Heart left ventricle (tissue), 16 donors: ENCODE data around the gene MPRIP. TPM values are rescaled to one million over a fixed set of nuclear protein-coding genes. Genes with fewer than 3 reads are reported as not detected.

Experiments used
- ATAC-seq, 4 donors: fragments of 200-7000 bp; cut with Tn5 transposase; one replicate each; pipeline ENCODE4 v1.9.1; 2020 to 2022; ENCODE audit warnings: moderate library complexity in 4 of 4, mild to moderate bottlenecking in 3 of 4, moderate number of reproducible peaks in 1 of 4
- DNase-seq, 5 donors: peaks; one replicate each; pipeline ENCODE4 v3.0.0-alpha.2; 2020
- H3K27ac ChIP-seq, 12 donors: fragments of 200-600 bp; sonication (generic) in 4 of 12; one replicate each; pipeline versions ENCODE4 v1.5.0 to v1.8.0; 2016 to 2022; ENCODE audit warnings: mild to moderate bottlenecking in 2 of 12
- H3K27me3 ChIP-seq, 9 donors: fragments of 200-600 bp; sonication (generic) in 2 of 9; one replicate each; pipeline versions ENCODE4 v1.5.1 to v1.8.0; 2016 to 2022; ENCODE audit warnings: mild to moderate bottlenecking in 3 of 9
- H3K36me3 ChIP-seq, 9 donors: fragments of 200-600 bp; sonication (generic) in 2 of 9; one replicate each; pipeline versions ENCODE4 v1.5.0 to v1.8.0; 2018 to 2022; ENCODE audit warnings: mild to moderate bottlenecking in 2 of 9
- H3K4me1 ChIP-seq, 12 donors: fragments of 200-600 bp; sonication (generic) in 4 of 12; one replicate each; pipeline versions ENCODE4 v1.5.0 to v1.8.0; 2016 to 2022; ENCODE audit warnings: mild to moderate bottlenecking in 3 of 12
- H3K4me3 ChIP-seq, 12 donors: fragments of 200-600 bp; sonication (generic) in 4 of 12; one replicate each; pipeline versions ENCODE4 v1.5.0 to v1.8.0; 2017 to 2022; ENCODE audit warnings: mild to moderate bottlenecking in 9 of 12, moderate library complexity in 4 of 12
- H3K9me3 ChIP-seq, 12 donors: fragments of 200-600 bp; sonication (generic) in 4 of 12; one replicate each; pipeline versions ENCODE4 v1.5.0 to v1.8.0; 2016 to 2022; ENCODE audit warnings: mild to moderate bottlenecking in 1 of 12
- POLR2A ChIP-seq, 2 donors: fragments of 450-650 bp; IDR thresholded peaks; one replicate each; pipeline ENCODE4 v1.6.1; 2017; ENCODE audit warnings: antibody characterized with exemption in 2 of 2, mild to moderate bottlenecking in 2 of 2, moderate library complexity in 2 of 2
- WGBS, 4 donors: extraction: QIAGEN DNeasy Blood & Tissue Kit in 2 of 4; methylation state at CpG; one replicate each; pipeline versions ENCODE4 v1.1.5 to v1.1.7; 2013 to 2018; 5-methylcytosine and 5-hydroxymethylcytosine counted together
- intact Hi-C, 10 donors: fragments of 100-400 bp; cut with DNase I; formaldehyde crosslinking; loops; one replicate each; pipeline versions ENCODE4 v1.11.1 to v1.14.2; 2022
- polyA plus RNA-seq, 2 donors: library from polyadenylated mRNA; stranded (reverse); fragments of 200-250 nt; gene quantifications; one replicate each; pipeline ENCODE4 v1.2.3, GENCODE V29; 2013
- total RNA-seq, 9 donors: library from RNA; depleted of rRNA in 2 of 9; stranded (reverse); fragments of >200 nt in 2 of 9; fragmentation: NEBNext Ultra II Directional in 3 of 9; extraction: Animal tissue kit (Norgen Biotek cat#: 25700) in 3 of 9; gene quantifications; one replicate each; pipeline versions ENCODE4 v1.1.0 to v1.2.4, GENCODE V29; 2016 to 2023
- TF ChIP-seq, protein P1 (sequence below), 12 donors: fragments of 200-600 bp; sonication (generic) in 4 of 12; IDR thresholded peaks; one replicate each; pipeline versions ENCODE4 v1.5.0 to v1.8.0; 2018 to 2022; ENCODE audit warnings: antibody characterized with exemption in 12 of 12, mild to moderate bottlenecking in 5 of 12
- donor health status: ischemic (EF 13 %, LVEDD 7.1; RV severe dilation, severe dysfunction).
- donor health status: healthy with polysubstance abuse.
- donor health status: DM: no; HTN: yes; CAD: no.
- donor health status: DM: no; HTN: no; CAD: no.
- donor health status: ischemic (EF 25% LVEDD 6.9; RV normal size, moderate dysfunction).
- donor health status: ischemic (EF 25% LVEDD 5.7; RV mildly dilated, moderate dysfunction).
- donor health status: healthy.
- donor health status: DM: yes; HTN: yes; CAD: no.
- donor health status: ischemic (EF 35%, LVEDD 5.7; RV mildly dilated, moderate dysfunction).
- donor health status: nonischemic (EF 11% LVEDD 7.7; RV severe dilation, severe dysfunction).
- donor health status: DM: yes; HTN: yes; CAD: no.
- donor health status: PGD.
- donor health status: ischemic (EF 29% LVEDD 5.4; RV normal size, mild dysfunction).
- donor health status: nonischemic (EF 23%, LVEDD 6.1; RV moderate dilation, normal function).

MPRIP gene
- total and polyA plus RNA-seq, 11 donors: 131 to 686 (median 343) TPM

- peak in 2 of 5 donors; percentile 23 to 27 for DNase-seq
- Histone ChIP-seq H3K9me3 (no peaks in the 10 kb centered on the region), H3K36me3 (peaks cover 0 to 29% (median 0%) of the 10 kb centered on the region in 9 donors), H3K4me1 (peaks cover 25 to 100% (median 91%) of the 10 kb centered on the region in 12 donors), H3K4me3 (no peak overlapping the region), H3K27me3 (no peaks in the 10 kb centered on the region), H3K27ac (peak overlapping the region in 11 of 12 donors; percentile 22 to 87 (median 81))
- no peak for TF ChIP-seq POLR2A (IDR thresholded peaks at IDR 0.05)
- TF ChIP-seq, protein P1, sequence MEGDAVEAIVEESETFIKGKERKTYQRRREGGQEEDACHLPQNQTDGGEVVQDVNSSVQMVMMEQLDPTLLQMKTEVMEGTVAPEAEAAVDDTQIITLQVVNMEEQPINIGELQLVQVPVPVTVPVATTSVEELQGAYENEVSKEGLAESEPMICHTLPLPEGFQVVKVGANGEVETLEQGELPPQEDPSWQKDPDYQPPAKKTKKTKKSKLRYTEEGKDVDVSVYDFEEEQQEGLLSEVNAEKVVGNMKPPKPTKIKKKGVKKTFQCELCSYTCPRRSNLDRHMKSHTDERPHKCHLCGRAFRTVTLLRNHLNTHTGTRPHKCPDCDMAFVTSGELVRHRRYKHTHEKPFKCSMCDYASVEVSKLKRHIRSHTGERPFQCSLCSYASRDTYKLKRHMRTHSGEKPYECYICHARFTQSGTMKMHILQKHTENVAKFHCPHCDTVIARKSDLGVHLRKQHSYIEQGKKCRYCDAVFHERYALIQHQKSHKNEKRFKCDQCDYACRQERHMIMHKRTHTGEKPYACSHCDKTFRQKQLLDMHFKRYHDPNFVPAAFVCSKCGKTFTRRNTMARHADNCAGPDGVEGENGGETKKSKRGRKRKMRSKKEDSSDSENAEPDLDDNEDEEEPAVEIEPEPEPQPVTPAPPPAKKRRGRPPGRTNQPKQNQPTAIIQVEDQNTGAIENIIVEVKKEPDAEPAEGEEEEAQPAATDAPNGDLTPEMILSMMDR (IDR thresholded peaks at IDR 0.05): no peak
- peak in 1 of 4 donors; percentile 14 for ATAC-seq
- intact Hi-C loops: loop anchor here in 1 of 10 donors (10.0 kb wide), 1 partner anchor 59 kb away; no protein-coding TSS in a partner anchor
- 32 to 48% (median 46%) methylated on average over 8 of the region's 8 CpGs for WGBS, 4 donors
Measured at GRCh38 chr17:17056156-17056539, 13.9 kb downstream of the MPRIP start.

- 75 to 85% (median 81%) methylated on average over 9 of the region's 9 CpGs for WGBS, 4 donors
- DNase-seq (peak in 4 of 5 donors; percentile 18 to 48 (median 26)), ATAC-seq (no peak)
- intact Hi-C loops: loop anchor here in 1 of 10 donors (10.0 kb wide), 1 partner anchor 58 kb away; no protein-coding TSS in a partner anchor
- Histone ChIP-seq H3K36me3 (peaks cover 0 to 29% (median 0%) of the 10 kb centered on the region in 9 donors), H3K4me1 (peaks cover 16 to 100% (median 91%) of the 10 kb centered on the region in 12 donors), H3K4me3 (no peak overlapping the region), H3K27ac (peak overlapping the region in 6 of 12 donors; percentile 13 to 87 (median 78)), H3K9me3 (no peaks in the 10 kb centered on the region), H3K27me3 (no peaks in the 10 kb centered on the region)
- TF ChIP-seq POLR2A (IDR thresholded peaks at IDR 0.05): no peak
- TF ChIP-seq, protein P1 (IDR thresholded peaks at IDR 0.05): no peak
Measured at GRCh38 chr17:17057057-17057551, 14.8 kb downstream of the MPRIP start.

DNA sequence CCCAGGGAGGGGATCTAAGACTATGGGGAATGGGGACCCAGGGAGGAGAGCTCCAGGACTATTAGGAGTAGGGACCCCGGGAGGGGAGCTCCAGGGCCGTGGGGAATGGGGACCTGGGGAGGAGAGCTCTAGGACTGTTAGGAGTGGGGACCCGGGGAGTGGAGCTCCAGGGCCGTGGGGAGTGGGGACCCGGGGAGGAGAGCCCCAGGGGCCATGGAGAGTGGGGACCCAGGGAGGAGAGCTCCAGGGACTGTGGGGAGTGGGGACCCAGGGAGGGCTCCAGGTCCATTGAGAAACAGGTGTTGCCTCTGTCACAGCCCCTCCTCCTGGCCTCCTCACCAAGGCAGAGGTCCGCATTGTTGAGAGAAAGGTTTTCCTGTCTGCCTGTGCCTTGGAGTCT lies 16.0 kb downstream of the MPRIP start:
- WGBS, 4 donors: 75 to 84% (median 79%) methylated on average over 6 of the region's 6 CpGs
- TF ChIP-seq, protein P1 (IDR thresholded peaks at IDR 0.05): no peak
- no peak for TF ChIP-seq POLR2A (IDR thresholded peaks at IDR 0.05)
- peak in 1 of 5 donors; percentile 12 for DNase-seq
- Histone ChIP-seq H3K36me3 (peaks cover 0 to 29% (median 0%) of the 10 kb centered on the region in 9 donors), H3K4me1 (peaks cover 5 to 100% (median 90%) of the 10 kb centered on the region in 12 donors), H3K9me3 (no peaks in the 10 kb centered on the region), H3K27ac (peak overlapping the region in 3 of 12 donors; percentile 7 to 86 (median 23)), H3K4me3 (no peak overlapping the region), H3K27me3 (no peaks in the 10 kb centered on the region)
- peak in 1 of 4 donors; percentile 4 for ATAC-seq
- intact Hi-C loops: loop anchor here in 1 of 10 donors (10.0 kb wide), 1 partner anchor 56 kb away; no protein-coding TSS in a partner anchor

DNA sequence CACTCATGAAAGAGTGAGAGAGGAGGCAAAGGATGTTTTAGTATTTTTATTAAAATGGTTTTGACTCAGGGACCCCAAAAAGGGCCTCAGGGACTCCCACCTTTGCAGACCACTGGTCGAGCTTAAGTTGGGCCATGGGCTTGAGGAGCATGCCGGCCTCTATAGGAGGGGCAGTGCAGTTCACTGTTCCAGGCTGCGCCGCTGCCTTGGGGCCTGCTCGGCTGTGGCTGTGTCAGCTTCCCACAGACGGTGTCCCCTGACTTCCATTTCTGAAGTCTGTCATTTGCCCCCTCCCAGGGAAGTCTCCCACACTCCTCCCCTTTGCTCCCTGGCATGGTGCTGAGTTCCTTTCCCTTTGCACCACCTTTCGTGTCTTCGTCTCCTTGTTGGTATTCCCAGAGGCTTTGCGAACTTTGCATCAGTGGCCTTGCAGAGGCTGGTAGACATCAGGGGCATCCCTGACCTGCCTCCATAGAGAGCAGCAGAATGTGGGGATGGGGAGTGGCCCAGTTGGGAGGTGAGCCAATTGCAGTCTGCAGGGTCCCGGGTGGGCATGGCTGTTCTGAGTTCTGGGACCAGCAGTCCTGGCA lies 17.1 kb downstream of the MPRIP start:
- no peak for ATAC-seq
- peak in 3 of 5 donors; percentile 10 to 37 (median 11) for DNase-seq
- peaks cover 5 to 100% (median 90%) of the 10 kb centered on the region in 12 donors for H3K4me1 ChIP-seq

More for the DNA sequence above, 17.1 kb downstream of the MPRIP start:
- Histone ChIP-seq H3K36me3 (peaks cover 0 to 27% (median 0%) of the 10 kb centered on the region in 9 donors), H3K27me3 (no peaks in the 10 kb centered on the region), H3K4me3 (no peak overlapping the region), H3K9me3 (no peaks in the 10 kb centered on the region), H3K27ac (no peak overlapping the region)
- TF ChIP-seq, protein P1 (IDR thresholded peaks at IDR 0.05): no peak
- TF ChIP-seq POLR2A (IDR thresholded peaks at IDR 0.05): no peak
- intact Hi-C loops: loop anchor here in 1 of 10 donors (10.0 kb wide), 1 partner anchor 55 kb away; no protein-coding TSS in a partner anchor
- 78 to 88% (median 81%) methylated on average over 10 of the region's 10 CpGs for WGBS, 4 donors
